IPS DF 19.7 (cell line): ENCODE data around the gene HMCES.
"Not testable (repeated sequence)": the region's sequence is repeated elsewhere in the genome, so short reads cannot be mapped to it uniquely, and the experiment has no call there.

Source experiments
- DNase-seq: peaks from one replicate; pipeline ENCODE4 v3.0.0-alpha.2; 2013; ENCODE audit warnings: low read depth, low spot score

The HMCES gene

GRCh38 chr3:129257609-129258008 is 21.1 kb upstream of the HMCES start:
- DNase-seq, result no peak

GRCh38 chr3:129259612-129260477 is 18.8 kb upstream of the HMCES start:
- no peak for DNase-seq

GRCh38 chr3:129260606-129261005 is 18.1 kb upstream of the HMCES start:
- no peak for DNase-seq

GRCh38 chr3:129261894-129262293 is 16.8 kb upstream of the HMCES start:
- DNase-seq, result no peak

- DNase-seq, result no peak
Measured at GRCh38 chr3:129263161-129263910, 15.3 kb upstream of the HMCES start.

- not testable (repeated sequence) for DNase-seq
Measured at GRCh38 chr3:129264994-129265393, 13.7 kb upstream of the HMCES start.

GRCh38 chr3:129266651-129267050 is 12.0 kb upstream of the HMCES start:
- DNase-seq, result no peak

GRCh38 chr3:129268396-129268795 is 10.3 kb upstream of the HMCES start:
- DNase-seq, result no peak

GRCh38 chr3:129271674-129272073 is 7.0 kb upstream of the HMCES start:
- DNase-seq, result no peak

GRCh38 chr3:129276385-129276784 is 2.3 kb upstream of the HMCES start:
- no peak for DNase-seq

- no peak for DNase-seq
Measured at GRCh38 chr3:129277829-129278271, 820 bp upstream of the HMCES start.

GRCh38 chr3:129278966-129279906 is 566 bp downstream of the HMCES start:
- DNase-seq, result peak; percentile 33

GRCh38 chr3:129280183-129280582 is 1.5 kb downstream of the HMCES start:
- DNase-seq, result no peak

GRCh38 chr3:129281726-129282125 is 3.1 kb downstream of the HMCES start:
- DNase-seq, result no peak

GRCh38 chr3:129282727-129283327 is 4.2 kb downstream of the HMCES start:
- DNase-seq, result no peak

- no peak for DNase-seq
Measured at GRCh38 chr3:129286081-129286480, 7.4 kb downstream of the HMCES start.

GRCh38 chr3:129288446-129288845 is 9.8 kb downstream of the HMCES start:
- no peak for DNase-seq

GRCh38 chr3:129289201-129289921 is 10.7 kb downstream of the HMCES start:
- no peak for DNase-seq

- DNase-seq, result no peak
Measured at GRCh38 chr3:129291236-129291886, 12.7 kb downstream of the HMCES start.

- no peak for DNase-seq
Measured at GRCh38 chr3:129295286-129295685, 16.6 kb downstream of the HMCES start.
